K562 (cell line): ENCODE measurements around the gene TAF12. TPM values are rescaled to one million over a fixed set of nuclear protein-coding genes. Genes with fewer than 3 reads are reported as not detected.

Experiments used
- CCNT2 ChIP-seq: IDR thresholded peaks from 2 replicates; pipeline ENCODE4 v1.6.1; 2011; ENCODE audit warnings: borderline replicate concordance, low read depth, mild to moderate bottlenecking, moderate library complexity, mixed read lengths, low read length; ENCODE audit not compliant: insufficient read length; ENCODE audit errors: extremely low read depth
- CGGBP1 ChIP-seq: fragments of 250-450 bp; sonication (Bioruptor Pico); IDR thresholded peaks from 2 replicates; pipeline ENCODE4 v1.9.0; 2021; ENCODE audit warnings: mild to moderate bottlenecking
- E2F6 ChIP-seq, 2 experiments: IDR thresholded peaks; 2 replicates each; pipeline ENCODE4 v1.6.1; 2011; ENCODE audit warnings: borderline replicate concordance in 1 of 2, control low read depth in 1 of 2, low read depth in 1 of 2, low read length in 1 of 2, mild to moderate bottlenecking in 1 of 2, mixed read lengths in 1 of 2, moderate library complexity in 1 of 2; ENCODE audit not compliant: insufficient read depth in 1 of 2, insufficient read length in 1 of 2, poor library complexity in 1 of 2, severe bottlenecking in 1 of 2; ENCODE audit errors: extremely low read depth in 1 of 2
- ETV5 ChIP-seq: sonication (generic); formaldehyde crosslinking; IDR thresholded peaks from 2 replicates; pipeline ENCODE4 v1.4.0; 2020; ENCODE audit warnings: low read depth, mild to moderate bottlenecking, missing genetic modification reagents
- GATAD2B ChIP-seq: fragments of 450-650 bp; IDR thresholded peaks from 2 replicates; pipeline ENCODE4 v1.6.1; 2017; ENCODE audit warnings: mild to moderate bottlenecking, borderline replicate concordance
- HOMEZ ChIP-seq: fragments of 250-450 bp; sonication (Bioruptor Pico); IDR thresholded peaks from 2 replicates; pipeline ENCODE4 v1.4.0; 2020; ENCODE audit warnings: mild to moderate bottlenecking, moderate library complexity
- IRF1 ChIP-seq: sonication (generic); formaldehyde crosslinking; IDR thresholded peaks from 2 replicates; pipeline ENCODE4 v1.8.0; 2022; ENCODE audit warnings: missing genetic modification reagents, mild to moderate bottlenecking, borderline replicate concordance
- MAFK ChIP-seq: IDR thresholded peaks from 2 replicates; pipeline ENCODE4 v1.6.1; 2011; ENCODE audit warnings: low read length, improper control_type of control experiment
- NR2C2 ChIP-seq, 2 experiments: fragments of 200-800 bp in 1 of 2; sonication (Bioruptor generic) in 1 of 2; sonication (generic) in 1 of 2; formaldehyde crosslinking in 1 of 2; IDR thresholded peaks; 2 replicates each; pipeline versions ENCODE4 v1.6.1 to v1.8.0; 2016 to 2022; ENCODE audit warnings: mild to moderate bottlenecking in 1 of 2, missing compliant biosample characterization in 1 of 2, missing genetic modification characterization in 1 of 2, missing genetic modification reagents in 1 of 2
- RNF219 ChIP-seq: fragments of 250-450 bp; sonication (Bioruptor Pico); IDR thresholded peaks from 2 replicates; pipeline ENCODE4 v1.5.0; 2022; ENCODE audit warnings: mild to moderate bottlenecking
- ZBTB33 ChIP-seq: sonication (generic); formaldehyde crosslinking; IDR thresholded peaks from 2 replicates; pipeline ENCODE4 v1.8.1; 2023; ENCODE audit warnings: mild to moderate bottlenecking, missing genetic modification reagents
- ZNF75A ChIP-seq: fragments of 450-650 bp; formaldehyde crosslinking; IDR thresholded peaks from 2 replicates; pipeline ENCODE4 v1.4.0; 2020; ENCODE audit warnings: mild to moderate bottlenecking
- ZNF79 ChIP-seq: fragments of 250-450 bp; sonication (Bioruptor Pico); IDR thresholded peaks from 2 replicates; pipeline ENCODE4 v1.4.0; 2020; ENCODE audit warnings: low read depth, mild to moderate bottlenecking, moderate library complexity
- polyA plus RNA-seq, 8 experiments: library from polyadenylated mRNA; depleted of rRNA in 4 of 8; stranded (reverse) in 5 of 8; unstranded in 3 of 8; fragments of >200 nt; fragmentation: Nextera tagmentation in 2 of 8; fragmentation: Illumina TruSeq in 1 of 8; extraction: Ambion mirVana in 2 of 8; extraction: Trizol in 1 of 8; gene quantifications; 2 replicates each; pipeline versions ENCODE4 v1.2.1 to v1.2.3, GENCODE V29; 2011 to 2014; ENCODE audit warnings: inconsistent platforms in 1 of 8, missing spikeins in 1 of 8
- total RNA-seq, 7 experiments: library from RNA; depleted of rRNA in 6 of 7; stranded (reverse); fragments of >200 nt in 6 of 7; fragmentation: Illumina TruSeq in 2 of 7; extraction: Trizol in 2 of 7; gene quantifications; 2 replicates each; pipeline versions ENCODE4 v1.2.1 to v1.2.3, GENCODE V29; 2011 to 2021; ENCODE audit warnings: low replicate concordance in 1 of 7

TAF12 gene
- total and polyA plus RNA-seq, 9 of the 15 experiments (the other 6 are each of a cell fraction or from before 2014, with no cell fraction given), result 31.6 to 89.0 (median 50.5) TPM

GRCh38 chr1:28668191-28668955 lies 25.5 kb upstream of the TAF12 start, which contains the start of gene GMEB1 (continued):
- TF ChIP-seq CGGBP1 (CRISPR knock-in tag), result no peak
- TF ChIP-seq HOMEZ (CRISPR knock-in tag), result no peak
- peak; percentile 65; the same call in 1 of the 2 replicates for TF ChIP-seq ZNF79 (CRISPR knock-in tag)
- TF ChIP-seq RNF219 (CRISPR knock-in tag), result no peak
- no peak for TF ChIP-seq NR2C2 (CRISPR knock-in tag; IDR thresholded peaks at IDR 0.05)
- TF ChIP-seq NR2C2 (tag; IDR thresholded peaks at IDR 0.05), result peak; percentile 23; the same call in 1 of the 2 replicates
- peak; percentile 61 for TF ChIP-seq CCNT2
- peak in 1 of 2 experiments; percentile 60 for TF ChIP-seq E2F6 (IDR thresholded peaks at IDR 0.05; ENCODE audit: borderline replicate concordance in 1 of 2, extremely low read depth in 1 of 2, insufficient read depth in 1 of 2, insufficient read length in 1 of 2, low read depth in 1 of 2, low read length in 1 of 2, poor library complexity in 1 of 2, severe bottlenecking in 1 of 2)
- no peak for TF ChIP-seq IRF1 (CRISPR knock-in tag)
- TF ChIP-seq ZBTB33 (CRISPR knock-in tag), result no peak; the same call in 1 of the 2 replicates
- TF ChIP-seq GATAD2B, result 0 out of 2 replicates have a peak, but pooled peaks have one; percentile 25
- TF ChIP-seq ZNF75A (CRISPR knock-in tag), result no peak
- TF ChIP-seq ETV5 (CRISPR knock-in tag), result peak; percentile 93
- TF ChIP-seq MAFK, result 0 out of 2 replicates have a peak, but pooled peaks have one; percentile 16
